A549 treated with AZD9567 at 1 μM for 4 hours (cell line): ENCODE measurements around the gene SYT8. TPM values are rescaled to one million over a fixed set of nuclear protein-coding genes. Genes with fewer than 3 reads are reported as not detected.

Experiments
- total RNA-seq: library from RNA; stranded (reverse); fragments of 200-300 nt; extraction: Qiagen RNA extraction; gene quantifications from 5 replicates; pipeline ENCODE4 v1.2.3, GENCODE V29; 2022; ENCODE audit not compliant: insufficient read depth

The SYT8 gene, protein sequence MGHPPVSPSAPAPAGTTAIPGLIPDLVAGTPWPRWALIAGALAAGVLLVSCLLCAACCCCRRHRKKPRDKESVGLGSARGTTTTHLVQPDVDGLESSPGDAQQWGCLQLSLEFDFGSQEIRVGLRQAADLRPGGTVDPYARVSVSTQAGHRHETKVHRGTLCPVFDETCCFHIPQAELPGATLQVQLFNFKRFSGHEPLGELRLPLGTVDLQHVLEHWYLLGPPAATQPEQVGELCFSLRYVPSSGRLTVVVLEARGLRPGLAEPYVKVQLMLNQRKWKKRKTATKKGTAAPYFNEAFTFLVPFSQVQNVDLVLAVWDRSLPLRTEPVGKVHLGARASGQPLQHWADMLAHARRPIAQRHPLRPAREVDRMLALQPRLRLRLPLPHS
- 0.10 to 0.33 TPM (median 0.19 TPM) in 4 of 5 replicates, not detected in the other for total RNA-seq

DNA sequence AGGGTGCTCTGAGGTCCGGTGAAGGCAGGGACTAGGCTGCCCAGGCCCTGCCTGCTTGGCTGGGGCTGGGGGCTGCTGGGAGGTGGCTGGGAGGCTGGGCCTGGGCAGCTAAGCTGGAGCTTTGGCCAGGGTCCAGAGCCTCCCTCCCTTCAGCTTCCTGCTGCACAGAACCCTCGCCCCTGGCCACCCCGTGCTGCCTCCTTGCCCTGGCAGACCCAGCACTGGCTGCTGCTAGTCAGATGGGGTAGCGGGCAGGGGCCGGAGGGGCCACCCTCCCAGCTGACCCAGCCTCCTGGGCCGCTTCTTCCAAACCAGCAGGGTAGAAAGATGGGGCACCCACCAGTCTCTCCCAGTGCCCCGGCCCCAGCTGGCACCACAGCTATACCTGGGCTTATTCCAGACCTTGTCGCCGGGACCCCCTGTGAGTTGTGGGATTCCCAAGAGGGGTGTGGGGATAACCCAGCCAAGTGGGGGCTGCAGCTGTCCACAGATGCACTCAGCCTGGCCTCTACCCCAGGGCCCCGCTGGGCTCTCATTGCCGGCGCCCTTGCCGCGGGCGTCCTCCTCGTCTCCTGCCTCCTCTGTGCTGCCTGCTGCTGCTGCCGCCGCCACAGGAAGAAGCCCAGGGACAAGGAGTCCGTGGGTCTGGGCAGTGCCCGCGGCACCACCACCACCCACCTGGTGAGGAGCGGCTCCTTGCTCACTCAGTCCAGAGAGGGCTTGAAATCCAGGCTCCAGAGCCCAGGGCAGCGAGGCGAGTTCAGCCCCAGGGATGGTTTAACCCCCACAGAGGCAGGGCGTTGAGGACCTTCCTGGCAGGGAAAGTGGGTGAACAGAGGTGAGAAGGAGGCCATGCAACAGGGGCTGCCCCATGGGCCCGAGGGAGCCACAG lies at the start of gene SYT8:
Gene SYT8 (plus strand): TSS at position 212 of the 892 bp plus-strand sequence. CDS start 116 bp downstream, at position 328.

GRCh38 chr11:1838426-1839144 lies 3.8 kb downstream of the SYT8 start, which contains the start of gene TNNI2:
TNNI2 (plus strand) TSS chr11:1838981; CDS start chr11:1839697, 716 bp downstream.

DNA sequence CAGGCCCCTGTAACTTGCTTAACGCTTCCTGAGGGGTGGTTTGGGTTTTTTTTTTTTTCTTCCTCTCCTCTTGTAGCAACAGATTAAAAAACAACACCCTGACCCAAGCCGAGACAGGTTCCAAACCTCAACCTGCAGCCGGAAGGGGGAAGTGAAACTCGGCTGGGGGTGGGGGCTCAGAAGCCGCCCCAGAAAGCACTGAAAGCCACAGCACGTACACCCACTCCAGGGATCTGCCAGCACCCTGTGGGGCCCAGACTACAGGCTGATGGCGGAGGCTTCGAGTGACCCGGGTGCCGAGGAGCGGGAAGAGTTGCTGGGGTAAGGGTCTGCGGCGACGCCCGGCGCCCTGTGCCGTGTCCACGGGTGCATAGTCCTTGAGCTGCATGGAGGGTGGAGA lies 18.1 kb downstream of the SYT8 start, which contains the start of gene LSP1:
Gene LSP1 (plus strand): TSS at position 208 of the 400 bp plus-strand sequence. CDS start 61 bp downstream, at position 269.

Other genes with a start within 250 kb of the SYT8 start
- gene KRTAP5-1, start 249.7 kb upstream of the SYT8 start, total RNA-seq = not detected in 5 replicates
- not detected in 5 replicates for gene KRTAP5-2, start 236.7 kb upstream of the SYT8 start, total RNA-seq
- gene KRTAP5-3, start 226.5 kb upstream of the SYT8 start, total RNA-seq = not detected in 5 replicates
- gene KRTAP5-4, start 212.9 kb upstream of the SYT8 start, total RNA-seq = not detected in 5 replicates
- not detected in 5 replicates for gene KRTAP5-5, start 205.2 kb upstream of the SYT8 start, total RNA-seq
- not detected in 5 replicates for gene KRTAP5-6, start 137.8 kb upstream of the SYT8 start, total RNA-seq
- 0.99 to 1.6 TPM (median 1.5 TPM) in 5 replicates for gene IFITM10, start 84.4 kb upstream of the SYT8 start, total RNA-seq
- 459 to 545 TPM (median 470 TPM) in 5 replicates for gene CTSD, start 71.1 kb upstream of the SYT8 start, total RNA-seq
- gene TNNI2, start 4.0 kb downstream of the SYT8 start, total RNA-seq = 0.26 TPM in 1 of 5 replicates, not detected in the others
- 0.76 to 1.9 TPM (median 1.0 TPM) in 4 of 5 replicates, not detected in the other for gene LSP1, start 18.1 kb downstream of the SYT8 start, total RNA-seq
- gene PRR33, start 56.9 kb downstream of the SYT8 start, total RNA-seq = not detected in 5 replicates
- 0.22 TPM in 1 of 5 replicates, not detected in the others for gene TNNT3, start 84.7 kb downstream of the SYT8 start, total RNA-seq
- gene MRPL23, start 112.3 kb downstream of the SYT8 start, total RNA-seq = 127 to 156 TPM (median 148 TPM) in 5 replicates
- gene H19, start 162.9 kb downstream of the SYT8 start, total RNA-seq = 6.5 to 15.3 TPM (median 13.4 TPM) in 5 replicates